WTC11 (cell line): ENCODE data around the gene EGFR. TPM values are rescaled to one million over a fixed set of nuclear protein-coding genes. Genes with fewer than 3 reads are reported as not detected.

ENCODE experiments used
- ATAC-seq: fragments of 200-7000 bp; cut with Tn5 transposase; 2 replicates; pipeline ENCODE4 v1.10.0; 2021; ENCODE audit warnings: mild to moderate bottlenecking, moderate library complexity
- CTCF ChIA-PET: fragments of 300-600 bp; sonication (Branson Sonifier 250); formaldehyde crosslinking; loops from one replicate; lab custom pipeline; 2021; ENCODE audit warnings: antibody characterized with exemption; lab: Charles Lee
- POLR2A ChIA-PET: fragments of 350-600 bp; sonication (Branson Sonifier 250); formaldehyde crosslinking; loops from one replicate; lab custom pipeline; 2021; ENCODE audit warnings: antibody characterized with exemption; lab: Charles Lee
- DNase-seq: peaks from one replicate; pipeline ENCODE4 v3.0.0; 2021; ENCODE audit warnings: low spot score
- H3K27ac Mint-ChIP-seq: 2 replicates; pipeline ENCODE4 v1.8.0; 2021; ENCODE audit warnings: mixed read lengths
- H3K27me3 Mint-ChIP-seq: 2 replicates; pipeline ENCODE4 v1.8.0; 2021; ENCODE audit warnings: low read depth, mild to moderate bottlenecking, moderate library complexity, mixed read lengths
- H3K36me3 Mint-ChIP-seq: 2 replicates; pipeline ENCODE4 v1.8.0; 2021; ENCODE audit warnings: mixed read lengths
- H3K4me1 Mint-ChIP-seq: 2 replicates; pipeline ENCODE4 v1.8.0; 2022; ENCODE audit warnings: mixed read lengths
- H3K4me3 Mint-ChIP-seq: 2 replicates; pipeline ENCODE4 v1.8.0; 2021; ENCODE audit warnings: mild to moderate bottlenecking, moderate library complexity, mixed read lengths
- H3K9me3 Mint-ChIP-seq: 2 replicates; pipeline ENCODE4 v1.8.0; 2021; ENCODE audit warnings: mixed read lengths
- ATF1 ChIP-seq: sonication (generic); formaldehyde crosslinking; IDR thresholded peaks from 2 replicates; pipeline ENCODE4 v1.8.1; 2023; ENCODE audit warnings: mild to moderate bottlenecking, moderate library complexity, missing genetic modification reagents
- GRHL2 ChIP-seq: fragments of 250-450 bp; sonication (Bioruptor Pico); IDR thresholded peaks from 2 replicates; pipeline ENCODE4 v1.8.0; 2022; ENCODE audit warnings: mild to moderate bottlenecking, moderate library complexity; ENCODE audit not compliant: insufficient replicate concordance, severe bottlenecking
- IRF2 ChIP-seq: sonication (generic); formaldehyde crosslinking; IDR thresholded peaks from 2 replicates; pipeline ENCODE4 v1.8.0; 2022; ENCODE audit warnings: low read depth, missing genetic modification reagents, borderline replicate concordance
- JAZF1 ChIP-seq: fragments of 250-450 bp; sonication (Bioruptor Pico); IDR thresholded peaks from 2 replicates; pipeline ENCODE4 v1.9.0; 2021; ENCODE audit warnings: moderate library complexity, mild to moderate bottlenecking, inconsistent platforms
- MXD4 ChIP-seq: fragments of 250-450 bp; sonication (Bioruptor Pico); IDR thresholded peaks from 2 replicates; pipeline ENCODE4 v1.8.0; 2021; ENCODE audit warnings: mild to moderate bottlenecking, moderate library complexity, borderline replicate concordance
- NFATC4 ChIP-seq: fragments of 250-450 bp; sonication (Bioruptor Pico); IDR thresholded peaks from 2 replicates; pipeline ENCODE4 v1.9.0; 2021; ENCODE audit warnings: mild to moderate bottlenecking
- SP1 ChIP-seq: sonication (generic); formaldehyde crosslinking; conservative IDR thresholded peaks from 2 replicates; pipeline ENCODE4 v1.8.1; 2022; ENCODE audit warnings: missing genetic modification reagents
- ZNF232 ChIP-seq: sonication (generic); formaldehyde crosslinking; IDR thresholded peaks from 2 replicates; pipeline ENCODE4 v1.8.0; 2022; ENCODE audit warnings: mild to moderate bottlenecking, missing genetic modification reagents
- total RNA-seq: library from RNA; stranded (reverse); gene quantifications from 3 replicates; pipeline ENCODE4 v1.2.3, GENCODE V29; 2021
- TF ChIP-seq, protein P1 (sequence below): sonication (generic); formaldehyde crosslinking; conservative IDR thresholded peaks from 2 replicates; pipeline ENCODE4 v1.8.1; 2022; ENCODE audit warnings: mild to moderate bottlenecking, missing genetic modification reagents
- TF ChIP-seq, protein P2 (sequence below): sonication (generic); formaldehyde crosslinking; IDR thresholded peaks from 2 replicates; pipeline ENCODE4 v1.8.0; 2022; ENCODE audit warnings: mild to moderate bottlenecking, missing genetic modification reagents
- TF ChIP-seq, protein P3 (sequence below): sonication (generic); formaldehyde crosslinking; IDR thresholded peaks from 2 replicates; pipeline ENCODE4 v1.8.0; 2023; ENCODE audit warnings: missing genetic modification reagents
- TF ChIP-seq, protein P4 (sequence below): fragments of 250-450 bp; sonication (Bioruptor Pico); IDR thresholded peaks from 2 replicates; pipeline ENCODE4 v2.1.2; 2022; ENCODE audit warnings: mild to moderate bottlenecking, moderate library complexity
- TF ChIP-seq, protein P5 (sequence below): sonication (generic); formaldehyde crosslinking; IDR thresholded peaks from 2 replicates; pipeline ENCODE4 v1.8.0; 2022; ENCODE audit warnings: missing genetic modification reagents

The EGFR gene
- total RNA-seq, 1 experiment from 2014 or later = 5.9 TPM

DNA sequence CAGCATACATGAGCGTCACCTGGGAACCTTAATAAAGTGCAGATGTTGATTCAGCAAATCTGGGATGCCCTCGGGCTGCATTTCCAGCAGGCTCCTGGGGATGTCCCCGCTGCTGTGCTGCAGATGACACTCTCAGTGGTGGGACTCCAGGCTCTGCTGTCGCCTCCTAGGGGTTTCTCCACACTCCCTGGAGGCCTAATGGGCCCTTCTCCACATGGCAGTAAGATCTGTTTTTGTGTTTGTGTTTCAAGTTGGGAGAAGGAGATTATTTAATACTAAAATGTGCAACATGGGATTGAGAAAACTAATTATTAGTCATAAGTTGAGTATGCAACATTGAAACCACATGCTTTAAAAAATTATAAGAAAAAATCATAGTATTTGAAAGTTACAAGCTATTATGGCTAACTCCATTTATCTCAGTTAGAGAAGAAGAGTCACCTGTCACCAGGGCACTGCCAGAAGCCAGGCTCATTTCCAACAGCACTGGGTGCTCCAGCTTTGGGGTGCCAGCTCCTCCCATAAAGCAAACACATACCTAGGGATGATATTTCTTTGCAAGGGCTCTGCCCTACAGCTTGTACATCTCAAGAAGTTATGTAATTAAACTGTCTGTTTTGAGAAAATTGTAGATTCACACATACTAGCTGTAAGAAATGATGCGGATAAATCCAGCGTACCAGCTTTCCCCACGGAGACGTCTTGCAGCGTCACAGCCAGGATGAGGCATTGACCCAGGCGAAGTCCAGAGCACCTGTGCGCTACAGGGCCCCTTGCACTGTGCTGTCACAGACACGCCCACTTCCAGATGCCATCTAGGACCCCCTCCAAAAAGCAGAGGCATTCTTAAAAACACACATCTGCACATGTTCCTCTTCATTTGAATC lies 106.4 kb downstream of the EGFR start:
- peak; percentile 74 for ATAC-seq
- TF ChIP-seq ATF1 (CRISPR knock-in tag) = no peak
- TF ChIP-seq, protein P1, sequence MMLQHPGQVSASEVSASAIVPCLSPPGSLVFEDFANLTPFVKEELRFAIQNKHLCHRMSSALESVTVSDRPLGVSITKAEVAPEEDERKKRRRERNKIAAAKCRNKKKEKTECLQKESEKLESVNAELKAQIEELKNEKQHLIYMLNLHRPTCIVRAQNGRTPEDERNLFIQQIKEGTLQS (CRISPR knock-in tag) = no peak
- TF ChIP-seq, protein P2, sequence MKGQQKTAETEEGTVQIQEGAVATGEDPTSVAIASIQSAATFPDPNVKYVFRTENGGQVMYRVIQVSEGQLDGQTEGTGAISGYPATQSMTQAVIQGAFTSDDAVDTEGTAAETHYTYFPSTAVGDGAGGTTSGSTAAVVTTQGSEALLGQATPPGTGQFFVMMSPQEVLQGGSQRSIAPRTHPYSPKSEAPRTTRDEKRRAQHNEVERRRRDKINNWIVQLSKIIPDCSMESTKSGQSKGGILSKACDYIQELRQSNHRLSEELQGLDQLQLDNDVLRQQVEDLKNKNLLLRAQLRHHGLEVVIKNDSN = no peak
- TF ChIP-seq JAZF1 (CRISPR knock-in tag) = no peak
- TF ChIP-seq, protein P3, sequence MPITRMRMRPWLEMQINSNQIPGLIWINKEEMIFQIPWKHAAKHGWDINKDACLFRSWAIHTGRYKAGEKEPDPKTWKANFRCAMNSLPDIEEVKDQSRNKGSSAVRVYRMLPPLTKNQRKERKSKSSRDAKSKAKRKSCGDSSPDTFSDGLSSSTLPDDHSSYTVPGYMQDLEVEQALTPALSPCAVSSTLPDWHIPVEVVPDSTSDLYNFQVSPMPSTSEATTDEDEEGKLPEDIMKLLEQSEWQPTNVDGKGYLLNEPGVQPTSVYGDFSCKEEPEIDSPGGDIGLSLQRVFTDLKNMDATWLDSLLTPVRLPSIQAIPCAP (CRISPR knock-in tag) = no peak
- no peak for TF ChIP-seq NFATC4 (CRISPR knock-in tag)
- TF ChIP-seq GRHL2 (CRISPR knock-in tag) = no peak
- no peak for TF ChIP-seq IRF2
- TF ChIP-seq, protein P4, sequence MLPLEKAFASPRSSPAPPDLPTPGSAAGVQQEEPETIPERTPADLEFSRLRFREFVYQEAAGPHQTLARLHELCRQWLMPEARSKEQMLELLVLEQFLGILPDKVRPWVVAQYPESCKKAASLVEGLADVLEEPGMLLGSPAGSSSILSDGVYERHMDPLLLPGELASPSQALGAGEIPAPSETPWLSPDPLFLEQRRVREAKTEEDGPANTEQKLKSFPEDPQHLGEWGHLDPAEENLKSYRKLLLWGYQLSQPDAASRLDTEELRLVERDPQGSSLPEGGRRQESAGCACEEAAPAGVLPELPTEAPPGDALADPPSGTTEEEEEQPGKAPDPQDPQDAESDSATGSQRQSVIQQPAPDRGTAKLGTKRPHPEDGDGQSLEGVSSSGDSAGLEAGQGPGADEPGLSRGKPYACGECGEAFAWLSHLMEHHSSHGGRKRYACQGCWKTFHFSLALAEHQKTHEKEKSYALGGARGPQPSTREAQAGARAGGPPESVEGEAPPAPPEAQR (CRISPR knock-in tag) = no peak
- no peak for TF ChIP-seq ZNF232 (CRISPR knock-in tag)
- peaks cover 18% of the 10 kb centered on the region for H3K4me1 Mint-ChIP-seq
- no peak for DNase-seq
- no peak overlapping the region for H3K27ac Mint-ChIP-seq
- H3K27me3 Mint-ChIP-seq = no peaks in the 10 kb centered on the region
- no peaks in the 10 kb centered on the region for H3K36me3 Mint-ChIP-seq
- peaks cover 3% of the 10 kb centered on the region; the same call in 1 of the 2 replicates for H3K9me3 Mint-ChIP-seq
- POLR2A ChIA-PET = no interaction called here
- no peak overlapping the region for H3K4me3 Mint-ChIP-seq
- CTCF ChIA-PET = interaction anchor here (1.5 to 1.8 kb wide), 2 partner anchors 14 to 130 kb away, joined by 4 to 10 read pairs; no protein-coding TSS in a partner anchor

DNA sequence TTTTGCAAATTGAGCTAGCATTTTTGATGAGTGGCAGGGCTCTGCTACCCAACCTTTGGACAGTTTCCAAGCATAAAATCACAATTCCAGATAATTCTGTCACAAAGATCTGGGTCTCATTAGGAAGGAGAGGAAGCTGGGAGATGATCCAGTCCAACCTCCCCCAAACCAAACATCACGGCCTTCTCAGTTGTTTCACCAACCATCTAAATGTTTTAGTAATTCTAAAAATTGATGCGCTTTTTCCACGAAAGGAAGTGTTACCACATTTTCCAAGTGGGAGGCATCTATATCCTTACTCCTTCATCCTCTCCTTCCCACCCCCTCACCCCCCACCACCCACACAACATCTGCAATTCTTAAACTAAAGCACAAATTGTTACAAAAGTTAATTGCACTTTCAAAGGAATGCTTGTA lies 108.3 kb downstream of the EGFR start:
- H3K27me3 Mint-ChIP-seq = no peaks in the 10 kb centered on the region
- peaks cover 33% of the 10 kb centered on the region for H3K4me1 Mint-ChIP-seq
- DNase-seq = no peak
- TF ChIP-seq SP1 (CRISPR knock-in tag) = no peak
- no peak for TF ChIP-seq MXD4 (CRISPR knock-in tag)
- TF ChIP-seq, protein P5, sequence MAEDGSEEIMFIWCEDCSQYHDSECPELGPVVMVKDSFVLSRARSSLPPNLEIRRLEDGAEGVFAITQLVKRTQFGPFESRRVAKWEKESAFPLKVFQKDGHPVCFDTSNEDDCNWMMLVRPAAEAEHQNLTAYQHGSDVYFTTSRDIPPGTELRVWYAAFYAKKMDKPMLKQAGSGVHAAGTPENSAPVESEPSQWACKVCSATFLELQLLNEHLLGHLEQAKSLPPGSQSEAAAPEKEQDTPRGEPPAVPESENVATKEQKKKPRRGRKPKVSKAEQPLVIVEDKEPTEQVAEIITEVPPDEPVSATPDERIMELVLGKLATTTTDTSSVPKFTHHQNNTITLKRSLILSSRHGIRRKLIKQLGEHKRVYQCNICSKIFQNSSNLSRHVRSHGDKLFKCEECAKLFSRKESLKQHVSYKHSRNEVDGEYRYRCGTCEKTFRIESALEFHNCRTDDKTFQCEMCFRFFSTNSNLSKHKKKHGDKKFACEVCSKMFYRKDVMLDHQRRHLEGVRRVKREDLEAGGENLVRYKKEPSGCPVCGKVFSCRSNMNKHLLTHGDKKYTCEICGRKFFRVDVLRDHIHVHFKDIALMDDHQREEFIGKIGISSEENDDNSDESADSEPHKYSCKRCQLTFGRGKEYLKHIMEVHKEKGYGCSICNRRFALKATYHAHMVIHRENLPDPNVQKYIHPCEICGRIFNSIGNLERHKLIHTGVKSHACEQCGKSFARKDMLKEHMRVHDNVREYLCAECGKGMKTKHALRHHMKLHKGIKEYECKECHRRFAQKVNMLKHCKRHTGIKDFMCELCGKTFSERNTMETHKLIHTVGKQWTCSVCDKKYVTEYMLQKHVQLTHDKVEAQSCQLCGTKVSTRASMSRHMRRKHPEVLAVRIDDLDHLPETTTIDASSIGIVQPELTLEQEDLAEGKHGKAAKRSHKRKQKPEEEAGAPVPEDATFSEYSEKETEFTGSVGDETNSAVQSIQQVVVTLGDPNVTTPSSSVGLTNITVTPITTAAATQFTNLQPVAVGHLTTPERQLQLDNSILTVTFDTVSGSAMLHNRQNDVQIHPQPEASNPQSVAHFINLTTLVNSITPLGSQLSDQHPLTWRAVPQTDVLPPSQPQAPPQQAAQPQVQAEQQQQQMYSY (CRISPR knock-in tag) = no peak
- TF ChIP-seq, protein P3 (CRISPR knock-in tag) = no peak
- H3K9me3 Mint-ChIP-seq = peaks cover 3% of the 10 kb centered on the region; the same call in 1 of the 2 replicates
- H3K4me3 Mint-ChIP-seq = no peak overlapping the region
- no peaks in the 10 kb centered on the region for H3K36me3 Mint-ChIP-seq
- ATAC-seq = no peak
- no peak overlapping the region for H3K27ac Mint-ChIP-seq
- ChIA-PET CTCF (interaction anchor here (0.6 to 1.3 kb wide), 2 partner anchors 90 to 128 kb away, joined by 3 read pairs; no protein-coding TSS in a partner anchor), POLR2A (no interaction called here)
